Measurements from ENCODE around the gene RPS6KA1. TPM values are rescaled to one million over a fixed set of nuclear protein-coding genes. Genes with fewer than 3 reads are reported as not detected.
A peak's percentile ranks its signal among the peaks of the same experiment; 100 is the strongest.
"Not testable (repeated sequence)": the region's sequence is repeated elsewhere in the genome, so short reads cannot be mapped to it uniquely, and the experiment has no call there.

RPS6KA1 gene
- total RNA-seq = 324 and 331 TPM in 2 replicates

GRCh38 chr1:26529655-26530409 is at the start of gene RPS6KA1:
Gene RPS6KA1 (plus strand): TSS chr1:26529761. CDS start chr1:26529921, 160 bp downstream.
- no peaks in the 10 kb centered on the region for H3K36me3 Mint-ChIP-seq (ENCODE audit: low read depth)
- peak within 1 kb of the TSS; percentile 93 for H3K27ac Mint-ChIP-seq
- no peaks in the 10 kb centered on the region for H3K9me3 Mint-ChIP-seq
- peaks cover 2% of the 10 kb centered on the region for H3K27me3 Mint-ChIP-seq (ENCODE audit: insufficient read depth)
- DNase-seq (ENCODE audit: low spot score) = peak; percentile 70
- peak within 1 kb of the TSS; percentile 94 for H3K4me3 Mint-ChIP-seq
- intact Hi-C loops (cut with micrococcal nuclease) = loop anchor here (1.0 kb wide), 2 partner anchors 12 to 29 kb away; no protein-coding TSS in a partner anchor
- peaks cover 42% of the 10 kb centered on the region for H3K4me1 Mint-ChIP-seq (ENCODE audit: low read depth)

GRCh38 chr1:26482921-26483320 is 46.6 kb upstream of the RPS6KA1 start:
- Mint-ChIP-seq H3K9me3 (no peaks in the 10 kb centered on the region), H3K36me3 (ENCODE audit: low read depth) (peaks cover 9% of the 10 kb centered on the region), H3K27me3 (ENCODE audit: insufficient read depth) (no peaks in the 10 kb centered on the region), H3K4me3 (no peak overlapping the region), H3K4me1 (ENCODE audit: low read depth) (peaks cover 10% of the 10 kb centered on the region), H3K27ac (peak overlapping the region; percentile 41)
- intact Hi-C loops (cut with micrococcal nuclease) = no loop called here
- no peak for DNase-seq (ENCODE audit: low spot score)

GRCh38 chr1:26483980-26484379 is 45.6 kb upstream of the RPS6KA1 start:
- DNase-seq (ENCODE audit: low spot score) = no peak
- H3K27me3 Mint-ChIP-seq (ENCODE audit: insufficient read depth) = no peaks in the 10 kb centered on the region
- intact Hi-C loops (cut with micrococcal nuclease) = no loop called here
- peaks cover 10% of the 10 kb centered on the region for H3K4me1 Mint-ChIP-seq (ENCODE audit: low read depth)
- no peak overlapping the region for H3K27ac Mint-ChIP-seq
- no peaks in the 10 kb centered on the region for H3K9me3 Mint-ChIP-seq
- peaks cover 4% of the 10 kb centered on the region for H3K36me3 Mint-ChIP-seq (ENCODE audit: low read depth)
- no peak overlapping the region for H3K4me3 Mint-ChIP-seq

GRCh38 chr1:26490155-26490554 is 39.4 kb upstream of the RPS6KA1 start:
- H3K9me3 Mint-ChIP-seq = no peaks in the 10 kb centered on the region

GRCh38 chr1:26493267-26493666 is 36.3 kb upstream of the RPS6KA1 start:
- H3K9me3 Mint-ChIP-seq = no peaks in the 10 kb centered on the region
- H3K27me3 Mint-ChIP-seq (ENCODE audit: insufficient read depth) = peaks cover 3% of the 10 kb centered on the region
- intact Hi-C loops (cut with micrococcal nuclease) = no loop called here
- H3K36me3 Mint-ChIP-seq (ENCODE audit: low read depth) = no peaks in the 10 kb centered on the region
- no peak overlapping the region for H3K27ac Mint-ChIP-seq
- DNase-seq (ENCODE audit: low spot score) = no peak
- no peaks in the 10 kb centered on the region for H3K4me1 Mint-ChIP-seq (ENCODE audit: low read depth)
- H3K4me3 Mint-ChIP-seq = no peak overlapping the region

More at GRCh38 chr1:26490155-26490554, 39.4 kb upstream of the RPS6KA1 start:
- Mint-ChIP-seq H3K36me3 (ENCODE audit: low read depth) (no peaks in the 10 kb centered on the region), H3K4me3 (no peak overlapping the region), H3K27me3 (ENCODE audit: insufficient read depth) (peaks cover 3% of the 10 kb centered on the region), H3K4me1 (ENCODE audit: low read depth) (no peaks in the 10 kb centered on the region), H3K27ac (no peak overlapping the region)
- intact Hi-C loops (cut with micrococcal nuclease) = no loop called here
- DNase-seq (ENCODE audit: low spot score) = no peak

GRCh38 chr1:26493938-26494337 is 35.6 kb upstream of the RPS6KA1 start:
- Mint-ChIP-seq H3K9me3 (no peaks in the 10 kb centered on the region), H3K36me3 (ENCODE audit: low read depth) (peaks cover 2% of the 10 kb centered on the region), H3K27ac (no peak overlapping the region), H3K4me1 (ENCODE audit: low read depth) (peaks cover 2% of the 10 kb centered on the region), H3K27me3 (ENCODE audit: insufficient read depth) (peaks cover 3% of the 10 kb centered on the region), H3K4me3 (no peak overlapping the region)
- DNase-seq (ENCODE audit: low spot score) = no peak
- intact Hi-C loops (cut with micrococcal nuclease) = no loop called here

GRCh38 chr1:26496861-26497260 is 32.7 kb upstream of the RPS6KA1 start:
- no peak for DNase-seq (ENCODE audit: low spot score)
- H3K4me3 Mint-ChIP-seq = no peak overlapping the region
- H3K27me3 Mint-ChIP-seq (ENCODE audit: insufficient read depth) = no peaks in the 10 kb centered on the region
- H3K4me1 Mint-ChIP-seq (ENCODE audit: low read depth) = peaks cover 9% of the 10 kb centered on the region
- intact Hi-C loops (cut with micrococcal nuclease) = no loop called here
- H3K9me3 Mint-ChIP-seq = no peaks in the 10 kb centered on the region
- H3K27ac Mint-ChIP-seq = no peak overlapping the region
- peaks cover 2% of the 10 kb centered on the region for H3K36me3 Mint-ChIP-seq (ENCODE audit: low read depth)

- H3K36me3 Mint-ChIP-seq (ENCODE audit: low read depth) = peaks cover 3% of the 10 kb centered on the region
These were observed 30.7 kb upstream of the RPS6KA1 start for GRCh38 chr1:26498894-26499293.

GRCh38 chr1:26500488-26501175 is 28.9 kb upstream of the RPS6KA1 start:
- Mint-ChIP-seq H3K36me3 (ENCODE audit: low read depth) (peaks cover 3% of the 10 kb centered on the region), H3K9me3 (no peaks in the 10 kb centered on the region), H3K27me3 (ENCODE audit: insufficient read depth) (no peaks in the 10 kb centered on the region), H3K4me3 (peak overlapping the region; percentile 90), H3K27ac (peak overlapping the region; percentile 91), H3K4me1 (ENCODE audit: low read depth) (peaks cover 18% of the 10 kb centered on the region)
- intact Hi-C loops (cut with micrococcal nuclease) = loop anchor here (1.0 to 2.0 kb wide), 12 partner anchors 27 to 421 kb away; partner anchors contain the start of genes DHDDS, NUDC and RPS6KA1
- peak; percentile 84 for DNase-seq (ENCODE audit: low spot score)

More at GRCh38 chr1:26498894-26499293, 30.7 kb upstream of the RPS6KA1 start:
- Mint-ChIP-seq H3K4me1 (ENCODE audit: low read depth) (peaks cover 18% of the 10 kb centered on the region), H3K9me3 (no peaks in the 10 kb centered on the region), H3K27me3 (ENCODE audit: insufficient read depth) (no peaks in the 10 kb centered on the region), H3K4me3 (peak overlapping the region; percentile 42), H3K27ac (peak overlapping the region; percentile 18)
- no peak for DNase-seq (ENCODE audit: low spot score)
- intact Hi-C loops (cut with micrococcal nuclease) = no loop called here

GRCh38 chr1:26510711-26511110 is 18.9 kb upstream of the RPS6KA1 start:
- H3K36me3 Mint-ChIP-seq (ENCODE audit: low read depth); H3K27me3 Mint-ChIP-seq (ENCODE audit: insufficient read depth); H3K4me3 Mint-ChIP-seq; H3K4me1 Mint-ChIP-seq (ENCODE audit: low read depth); H3K27ac Mint-ChIP-seq; intact Hi-C loops (cut with micrococcal nuclease); DNase-seq (ENCODE audit: low spot score); H3K9me3 Mint-ChIP-seq: not testable (repeated sequence)

- H3K27ac Mint-ChIP-seq; H3K9me3 Mint-ChIP-seq; H3K27me3 Mint-ChIP-seq (ENCODE audit: insufficient read depth); H3K4me1 Mint-ChIP-seq (ENCODE audit: low read depth); DNase-seq (ENCODE audit: low spot score); H3K36me3 Mint-ChIP-seq (ENCODE audit: low read depth); intact Hi-C loops (cut with micrococcal nuclease); H3K4me3 Mint-ChIP-seq: not testable (repeated sequence)
These were observed 13.7 kb upstream of the RPS6KA1 start for GRCh38 chr1:26515836-26516235.

- no peak for DNase-seq (ENCODE audit: low spot score)
- Mint-ChIP-seq H3K4me3 (no peak overlapping the region), H3K4me1 (ENCODE audit: low read depth) (no peaks in the 10 kb centered on the region), H3K36me3 (ENCODE audit: low read depth) (no peaks in the 10 kb centered on the region), H3K27me3 (ENCODE audit: insufficient read depth) (peaks cover 13% of the 10 kb centered on the region), H3K27ac (no peak overlapping the region), H3K9me3 (no peaks in the 10 kb centered on the region)
- intact Hi-C loops (cut with micrococcal nuclease) = no loop called here
These were observed 12.4 kb upstream of the RPS6KA1 start for GRCh38 chr1:26516987-26517765.

- Mint-ChIP-seq H3K27ac (no peak overlapping the region), H3K4me3 (no peak overlapping the region), H3K36me3 (ENCODE audit: low read depth) (no peaks in the 10 kb centered on the region), H3K4me1 (ENCODE audit: low read depth) (no peaks in the 10 kb centered on the region), H3K27me3 (ENCODE audit: insufficient read depth) (peaks cover 13% of the 10 kb centered on the region), H3K9me3 (no peaks in the 10 kb centered on the region)
- no peak for DNase-seq (ENCODE audit: low spot score)
- intact Hi-C loops (cut with micrococcal nuclease) = no loop called here
These were observed 11.9 kb upstream of the RPS6KA1 start for GRCh38 chr1:26517766-26518049.

All from activated T-helper 1 cell treated with anti-CD3 and anti-CD28 coated beads, Interleukin-12 subunit alpha, Interleukin-12 subunit beta, Interleukin-2, Interleukin-4 antibody, amounts not matched to agents 30 ng/mL and 10 ng/mL and 1 ng/mL, durations not matched to agents 14 hours and 24 hours and 36 hours (primary cell).